Measurements from ENCODE around the gene CTNNA3.

Gene CTNNA3

DNA sequence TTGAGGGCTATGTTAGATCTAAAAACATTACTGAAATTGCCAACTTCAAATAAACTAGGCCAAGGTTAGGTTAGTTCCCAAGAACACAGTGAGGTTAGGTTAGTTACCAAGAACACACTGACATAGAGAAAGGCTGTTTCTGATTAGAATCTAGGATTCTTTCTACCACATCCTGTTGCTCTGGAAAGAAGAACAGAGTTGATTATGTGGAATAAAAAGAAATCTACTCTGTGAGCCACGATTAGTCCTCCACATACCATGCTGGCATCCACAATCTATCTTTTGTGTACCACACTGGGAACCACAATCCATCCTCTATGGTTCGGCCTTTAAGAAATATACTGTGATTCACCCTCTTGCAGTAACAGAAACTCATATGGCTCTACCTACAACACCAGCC lies 678.8 kb downstream of the CTNNA3 start:
- no peak for TF ChIP-seq CTCF (conservative IDR thresholded peaks at IDR 0.05; ENCODE audit: low read depth, low read length)
- no peak overlapping the region for H3K4me3 ChIP-seq (ENCODE audit: low read length)
- DNase-seq (ENCODE audit: low read depth), result no peak

DNA sequence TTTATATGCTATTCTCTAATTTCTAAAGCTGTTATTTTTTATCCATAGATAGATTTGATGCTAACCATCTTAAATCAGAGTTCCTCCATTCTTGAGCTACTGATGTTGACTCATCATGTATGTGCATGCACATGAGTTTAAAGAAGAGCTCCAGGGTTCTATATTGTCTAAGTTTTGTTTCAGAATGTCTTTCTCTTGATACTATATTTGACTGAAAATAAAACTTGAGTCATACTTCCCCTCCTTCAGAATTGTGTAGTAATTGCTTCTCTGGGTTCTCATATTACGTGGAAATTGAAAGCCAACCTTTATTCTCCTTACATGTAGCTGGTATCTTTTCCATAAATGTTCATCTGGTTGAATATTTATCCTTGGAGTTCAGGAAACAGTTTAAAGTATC lies 680.8 kb downstream of the CTNNA3 start:
- no peak for DNase-seq (ENCODE audit: low read depth)

DNA sequence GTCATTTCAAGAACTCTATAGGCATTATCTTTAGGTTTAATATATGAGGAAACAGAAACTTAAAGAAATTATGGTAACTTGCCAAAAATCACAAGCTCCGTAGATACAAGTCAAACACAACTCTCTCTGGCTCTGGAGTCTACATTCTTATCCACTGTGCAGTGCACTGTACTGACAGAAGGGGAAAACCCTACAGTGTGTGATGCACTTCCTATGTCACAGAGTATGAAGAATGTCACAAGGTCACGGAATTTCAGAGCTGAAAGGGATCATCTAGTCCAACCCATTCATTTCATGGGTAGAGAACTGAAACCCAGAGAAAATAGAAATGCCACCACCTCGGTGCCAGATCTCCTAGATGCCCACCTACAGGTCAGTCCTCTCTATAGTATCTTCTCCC lies 684.0 kb downstream of the CTNNA3 start:
- no peak overlapping the region for H3K4me3 ChIP-seq (ENCODE audit: low read length)
- TF ChIP-seq CTCF (conservative IDR thresholded peaks at IDR 0.05; ENCODE audit: low read depth, low read length), result no peak
- no peak for DNase-seq (ENCODE audit: low read depth)

More for the DNA sequence above, 680.8 kb downstream of the CTNNA3 start:
- TF ChIP-seq CTCF (conservative IDR thresholded peaks at IDR 0.05; ENCODE audit: low read depth, low read length), result no peak
- H3K4me3 ChIP-seq (ENCODE audit: low read length), result no peak overlapping the region

- H3K4me3 ChIP-seq (ENCODE audit: low read length), result no peak overlapping the region
- TF ChIP-seq CTCF (conservative IDR thresholded peaks at IDR 0.05; ENCODE audit: low read depth, low read length), result no peak
- no peak for DNase-seq (ENCODE audit: low read depth)
These were observed 684.5 kb downstream of the CTNNA3 start for GRCh38 chr10:67011480-67011879.

DNA sequence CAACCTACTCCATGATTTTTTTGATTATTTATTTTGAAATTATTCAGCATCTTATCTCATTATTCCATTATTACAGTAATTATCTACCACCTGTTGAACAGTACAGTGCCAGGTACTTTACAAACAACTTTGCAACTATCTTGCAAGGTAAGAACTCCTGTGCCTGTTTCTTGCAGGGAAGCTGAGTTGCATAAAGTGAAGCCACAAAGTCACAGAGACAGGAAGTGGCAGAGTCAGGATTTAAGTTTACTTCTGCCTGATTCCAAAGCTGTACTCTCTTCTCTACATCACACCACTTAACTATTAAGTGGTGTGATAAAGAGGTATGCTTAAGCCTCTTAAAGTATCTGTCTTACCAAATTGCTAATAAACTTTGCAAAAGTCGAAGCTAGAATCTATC lies 690.0 kb downstream of the CTNNA3 start:
- TF ChIP-seq CTCF (conservative IDR thresholded peaks at IDR 0.05; ENCODE audit: low read depth, low read length), result no peak
- H3K4me3 ChIP-seq (ENCODE audit: low read length), result no peak overlapping the region
- DNase-seq (ENCODE audit: low read depth), result no peak

DNA sequence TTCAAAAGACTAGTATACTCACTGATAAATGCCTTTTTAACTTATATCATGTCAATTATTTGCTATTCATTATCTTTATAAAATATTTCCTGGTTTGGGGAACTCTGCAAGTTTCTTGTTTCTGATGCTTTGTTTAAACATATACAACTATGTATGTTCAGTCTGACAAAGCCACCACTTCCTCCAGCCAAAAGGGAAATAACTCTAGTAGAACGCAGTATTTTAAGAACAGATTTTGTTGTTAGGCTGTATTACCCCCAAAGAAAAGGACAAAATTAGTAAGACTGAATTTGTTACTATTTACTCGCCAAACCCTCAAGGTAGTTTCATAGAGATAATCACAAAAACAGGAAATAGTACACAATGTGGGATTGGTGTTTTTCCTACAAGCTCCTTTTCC lies 691.3 kb downstream of the CTNNA3 start:
- no peak overlapping the region for H3K4me3 ChIP-seq (ENCODE audit: low read length)
- no peak for TF ChIP-seq CTCF (conservative IDR thresholded peaks at IDR 0.05; ENCODE audit: low read depth, low read length)
- no peak for DNase-seq (ENCODE audit: low read depth)

DNA sequence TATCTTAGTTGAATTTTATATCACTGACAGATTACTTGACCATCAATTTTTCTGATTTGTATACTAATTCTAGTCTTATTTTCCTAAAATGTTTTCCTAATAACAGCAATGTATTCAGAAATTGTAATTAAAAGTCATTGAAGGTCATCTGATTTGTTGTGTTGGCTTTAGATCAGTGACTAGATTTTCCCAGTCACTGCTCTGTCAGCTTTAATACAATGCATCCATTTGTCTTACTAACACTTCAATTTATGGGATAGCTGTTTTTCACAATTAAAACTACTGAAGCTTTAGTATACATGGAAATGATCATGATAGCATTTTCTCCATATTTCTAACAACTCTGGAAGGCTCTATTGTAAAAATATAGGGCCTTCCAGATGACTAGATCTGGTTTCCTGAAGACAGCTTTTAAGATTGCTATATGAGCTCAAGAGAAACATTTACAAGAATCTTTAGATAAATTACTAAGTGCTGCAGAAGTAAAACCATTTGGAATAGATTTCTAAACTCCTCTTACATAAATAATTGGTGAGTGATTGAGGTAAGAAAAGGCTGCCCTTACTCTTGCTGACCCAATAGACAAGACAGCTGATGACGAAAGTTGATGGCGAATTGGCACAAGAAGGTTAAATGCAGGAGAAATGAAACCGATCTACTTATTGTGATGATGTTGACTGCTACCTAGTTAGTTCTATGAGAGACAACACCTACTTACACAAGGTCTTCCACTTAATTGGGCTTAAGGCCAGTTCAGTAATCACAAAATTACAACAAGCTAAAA lies 696.0 kb downstream of the CTNNA3 start:
- no peak overlapping the region for H3K4me3 ChIP-seq (ENCODE audit: low read length)
- TF ChIP-seq CTCF (conservative IDR thresholded peaks at IDR 0.05; ENCODE audit: low read depth, low read length), result no peak

More for the DNA sequence above, 696.0 kb downstream of the CTNNA3 start:
- DNase-seq (ENCODE audit: low read depth), result no peak

Data from retinal pigment epithelial cell (primary cell).